Mononuclear cell (primary cell): ENCODE data around the gene NELFE. TPM values are rescaled to one million over a fixed set of nuclear protein-coding genes. Genes with fewer than 3 reads are reported as not detected.

ENCODE experiments used
- H3K27me3 ChIP-seq: 2 replicates; pipeline ENCODE4 v1.6.0; 2011; ENCODE audit warnings: low read length, control low read depth; ENCODE audit not compliant: insufficient read depth
- H3K4me1 ChIP-seq: 2 replicates; pipeline ENCODE4 v1.5.1; 2011; ENCODE audit warnings: mild to moderate bottlenecking, low read length, control low read depth; ENCODE audit not compliant: insufficient read depth
- H3K4me3 ChIP-seq: 2 replicates; pipeline ENCODE4 v1.5.1; 2011; ENCODE audit warnings: mild to moderate bottlenecking, low read length, moderate library complexity
- H3K9me3 ChIP-seq: 2 replicates; pipeline ENCODE4 v1.5.1; 2011; ENCODE audit warnings: low read depth, mild to moderate bottlenecking, control low read depth, low read length
- total RNA-seq: library from RNA; depleted of rRNA; stranded (reverse); fragments of >200 nt; gene quantifications from one replicate; pipeline ENCODE4 v1.2.3, GENCODE V29; 2012

Gene NELFE
- total RNA-seq, 1 donor: 47.8 TPM

DNA sequence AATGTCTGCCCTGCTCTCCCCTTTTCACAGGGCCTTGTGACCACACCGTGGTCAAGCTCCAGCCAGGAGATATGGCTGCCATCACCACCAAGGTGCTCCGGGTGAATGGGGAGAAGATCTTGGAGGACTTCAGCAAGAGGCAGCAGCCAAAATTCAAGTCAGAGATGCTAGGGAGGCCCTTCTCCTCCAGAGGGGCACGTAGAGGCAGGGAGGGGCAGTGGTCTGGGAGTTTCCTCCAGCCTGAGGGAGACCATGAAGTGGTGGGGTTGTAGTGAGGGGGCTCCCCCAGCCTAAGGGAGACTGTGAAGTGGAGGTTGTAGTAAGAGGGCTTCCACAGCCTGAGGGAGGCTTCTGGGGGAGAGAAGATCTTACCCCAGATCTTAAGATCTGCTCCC, 9.2 kb upstream of the NELFE start:
- H3K9me3 ChIP-seq: no peaks in the 10 kb centered on the region

DNA sequence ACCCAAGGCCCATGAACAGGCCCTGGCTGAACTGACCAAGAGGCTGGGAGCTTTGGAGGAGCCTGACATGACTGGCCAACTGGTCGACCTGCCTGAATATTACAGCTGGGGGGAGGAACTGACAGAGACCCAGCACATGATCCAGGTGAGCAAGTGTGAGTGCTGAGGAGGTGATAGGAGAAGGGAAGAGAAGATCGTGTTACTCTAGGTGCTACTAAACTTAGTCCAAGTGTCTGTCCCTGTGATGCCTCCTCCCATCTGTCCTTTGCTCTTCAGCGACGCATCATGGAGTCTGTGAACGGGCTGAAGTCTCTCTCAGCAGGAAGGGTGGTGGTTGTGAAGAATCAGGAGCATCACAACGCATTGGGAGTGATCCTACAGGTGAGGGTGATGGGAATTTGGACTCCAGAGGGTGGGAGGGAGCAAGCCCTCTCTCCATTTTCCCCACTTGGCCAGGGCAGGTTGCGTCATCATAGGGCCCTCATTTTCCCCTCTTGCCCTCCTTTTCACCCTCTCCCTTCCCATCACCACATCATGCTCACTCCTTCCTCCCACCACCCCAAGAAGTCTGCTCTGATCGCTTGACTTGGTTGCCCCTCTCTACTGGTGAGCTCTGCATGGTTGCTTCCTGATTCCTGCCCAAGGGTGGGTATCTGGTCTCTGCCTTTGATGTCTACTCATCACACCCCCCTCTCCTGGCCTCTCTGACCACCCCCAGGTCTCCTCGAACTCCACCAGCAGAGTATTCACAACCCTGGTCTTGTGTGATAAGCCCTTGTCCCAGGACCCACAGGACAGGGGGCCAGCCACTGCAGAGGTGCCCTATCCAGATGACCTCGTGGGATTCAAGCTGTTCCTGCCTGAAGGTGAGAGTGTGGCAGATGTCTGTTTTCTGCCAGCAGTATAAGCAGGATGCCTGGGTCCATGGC, 8.5 kb upstream of the NELFE start:
- no peaks in the 10 kb centered on the region for H3K27me3 ChIP-seq
- H3K9me3 ChIP-seq: no peaks in the 10 kb centered on the region
- no peak overlapping the region for H3K4me3 ChIP-seq
- H3K4me1 ChIP-seq: peaks cover 12% of the 10 kb centered on the region

More for the DNA sequence above, 9.2 kb upstream of the NELFE start:
- H3K4me3 ChIP-seq: no peak overlapping the region
- H3K27me3 ChIP-seq: no peaks in the 10 kb centered on the region
- H3K4me1 ChIP-seq: peaks cover 17% of the 10 kb centered on the region

DNA sequence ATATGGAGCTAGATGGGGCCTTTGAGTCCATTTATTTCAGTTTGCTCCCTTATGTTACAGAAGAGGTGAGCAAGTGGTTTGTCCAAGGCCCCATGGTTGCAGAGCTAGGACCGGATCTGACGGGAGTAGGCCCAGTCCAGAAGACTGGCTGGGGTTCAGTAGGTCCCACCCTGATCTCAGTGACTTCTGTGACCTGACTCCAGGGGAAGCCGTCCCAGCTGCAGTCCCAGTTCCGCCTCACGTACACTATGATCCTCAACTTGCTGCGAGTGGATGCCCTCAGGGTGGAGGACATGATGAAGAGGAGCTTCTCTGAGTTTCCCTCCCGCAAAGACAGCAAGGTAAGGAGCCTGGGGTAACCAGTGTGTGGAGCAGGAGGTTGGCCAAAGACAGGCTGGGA, 7.7 kb upstream of the NELFE start:
- H3K4me3 ChIP-seq: no peak overlapping the region
- H3K9me3 ChIP-seq: no peaks in the 10 kb centered on the region
- no peaks in the 10 kb centered on the region for H3K27me3 ChIP-seq
- peaks cover 10% of the 10 kb centered on the region for H3K4me1 ChIP-seq

DNA sequence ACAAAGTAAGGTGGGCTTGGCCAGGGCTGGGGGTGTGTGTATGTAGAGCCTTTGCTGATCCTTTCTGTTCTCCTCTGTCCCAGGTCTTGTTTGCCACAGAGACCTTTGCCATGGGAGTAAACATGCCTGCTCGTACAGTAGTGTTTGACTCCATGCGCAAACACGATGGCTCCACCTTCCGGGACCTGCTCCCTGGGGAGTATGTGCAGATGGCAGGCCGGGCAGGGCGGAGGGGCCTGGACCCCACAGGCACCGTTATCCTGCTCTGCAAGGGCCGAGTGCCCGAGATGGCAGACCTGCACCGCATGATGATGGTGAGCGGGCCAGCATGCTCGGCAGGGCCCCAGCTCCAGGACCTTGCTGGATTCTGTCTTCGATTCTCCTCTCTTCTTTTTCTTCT, 6.9 kb upstream of the NELFE start:
- no peaks in the 10 kb centered on the region for H3K9me3 ChIP-seq
- peaks cover 2% of the 10 kb centered on the region for H3K4me1 ChIP-seq
- H3K4me3 ChIP-seq: no peak overlapping the region
- no peaks in the 10 kb centered on the region for H3K27me3 ChIP-seq

DNA sequence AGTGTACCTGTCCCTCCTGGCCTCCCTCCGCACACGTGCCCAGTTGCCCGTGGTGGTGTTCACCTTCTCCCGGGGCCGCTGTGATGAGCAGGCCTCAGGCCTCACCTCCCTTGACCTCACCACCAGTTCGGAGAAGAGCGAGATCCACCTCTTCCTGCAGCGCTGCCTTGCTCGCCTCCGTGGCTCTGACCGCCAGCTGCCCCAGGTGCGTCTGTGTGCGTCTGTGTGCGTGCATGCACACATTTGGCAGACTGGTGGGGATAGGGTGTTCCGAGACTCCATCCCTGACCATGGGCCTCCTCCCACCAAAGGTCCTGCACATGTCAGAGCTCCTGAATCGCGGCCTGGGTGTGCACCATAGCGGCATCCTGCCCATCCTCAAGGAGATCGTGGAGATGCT, 5.2 kb upstream of the NELFE start:
- Histone ChIP-seq H3K4me1 (peaks cover 12% of the 10 kb centered on the region), H3K9me3 (no peaks in the 10 kb centered on the region), H3K4me3 (no peak overlapping the region), H3K27me3 (no peaks in the 10 kb centered on the region)

DNA sequence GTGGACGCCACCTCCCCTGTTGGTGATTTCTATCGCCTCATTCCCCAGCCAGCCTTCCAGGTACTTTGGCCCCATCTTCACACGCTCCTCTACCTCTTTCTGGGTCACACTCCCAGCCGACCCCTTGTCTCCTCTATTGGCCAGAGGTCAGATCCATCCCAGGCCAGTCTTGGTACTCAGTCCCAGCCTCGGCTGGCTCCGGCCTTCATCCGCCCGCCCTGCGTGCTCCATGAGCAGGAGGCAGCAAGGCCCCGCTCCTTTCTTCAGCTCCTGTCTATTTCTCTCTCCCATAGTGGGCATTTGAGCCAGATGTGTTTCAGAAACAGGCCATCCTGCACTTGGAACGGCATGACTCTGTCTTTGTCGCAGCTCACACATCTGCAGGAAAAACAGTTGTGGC, 2.8 kb upstream of the NELFE start:
- Histone ChIP-seq H3K4me1 (peaks cover 21% of the 10 kb centered on the region), H3K4me3 (no peak overlapping the region), H3K27me3 (no peaks in the 10 kb centered on the region), H3K9me3 (no peaks in the 10 kb centered on the region)

DNA sequence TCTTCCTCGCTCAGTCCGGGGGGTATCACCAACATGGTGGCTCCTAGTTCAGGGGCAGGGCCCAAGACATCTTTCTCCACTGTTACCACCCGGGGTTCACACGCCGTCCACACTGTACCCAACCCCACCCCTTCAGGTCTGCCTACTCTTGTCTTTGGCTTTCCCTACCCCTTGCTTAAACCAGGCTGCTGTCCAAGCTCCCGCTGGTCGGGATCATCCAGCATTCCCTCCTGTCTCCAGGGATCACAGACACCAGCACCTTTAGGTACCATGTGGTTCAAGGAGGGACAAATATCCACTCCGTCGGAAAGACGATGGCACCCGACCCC, 395 bp downstream of the NELFE start:
- H3K27me3 ChIP-seq: no peaks in the 10 kb centered on the region
- peaks cover 21% of the 10 kb centered on the region for H3K4me1 ChIP-seq
- H3K9me3 ChIP-seq: no peaks in the 10 kb centered on the region
- peak overlapping the region; percentile 90 for H3K4me3 ChIP-seq

DNA sequence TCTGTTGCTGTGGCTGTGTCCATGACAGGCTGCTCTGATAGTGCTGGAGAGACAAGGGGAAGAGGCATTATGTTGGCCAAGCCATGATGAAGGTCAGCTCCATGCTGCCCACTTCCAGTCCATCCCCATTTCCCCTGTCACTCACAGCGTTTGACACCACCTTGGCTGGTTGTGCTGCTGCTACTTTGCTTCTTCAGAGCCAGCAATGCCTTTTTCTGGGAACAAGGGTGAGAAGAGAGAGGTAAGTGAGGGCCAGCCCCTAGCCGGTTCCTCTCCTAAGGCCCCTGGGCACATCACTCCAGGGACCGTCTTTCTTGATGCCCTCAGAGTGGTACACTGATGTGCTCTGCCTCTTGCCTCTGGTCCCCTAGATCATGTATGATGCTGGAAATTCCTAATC, 2.0 kb downstream of the NELFE start:
- Histone ChIP-seq H3K27me3 (no peaks in the 10 kb centered on the region), H3K4me3 (no peak overlapping the region), H3K4me1 (peaks cover 21% of the 10 kb centered on the region), H3K9me3 (no peaks in the 10 kb centered on the region)

DNA sequence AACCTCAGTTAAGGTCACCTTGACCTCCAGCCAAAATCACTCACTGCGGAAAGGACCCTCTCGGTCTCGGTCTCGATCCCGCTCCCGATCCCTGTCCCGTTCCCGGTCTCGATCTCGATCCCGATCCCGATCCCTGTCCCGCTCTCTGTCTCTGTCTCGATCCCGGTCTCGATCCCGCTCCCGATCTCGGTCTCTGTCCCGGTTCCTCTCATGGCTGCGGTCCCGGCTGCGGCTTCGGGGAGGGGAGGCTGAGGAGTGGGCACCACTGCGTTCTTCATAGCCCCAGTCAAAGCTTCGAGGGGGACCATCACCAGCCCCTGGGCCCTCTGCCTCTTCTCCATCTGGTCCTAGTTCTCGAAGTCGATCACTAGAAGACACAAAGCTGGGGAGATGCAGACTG, 4.3 kb downstream of the NELFE start:
- Histone ChIP-seq H3K9me3 (no peaks in the 10 kb centered on the region), H3K4me1 (peaks cover 13% of the 10 kb centered on the region), H3K27me3 (no peaks in the 10 kb centered on the region), H3K4me3 (no peak overlapping the region)

DNA sequence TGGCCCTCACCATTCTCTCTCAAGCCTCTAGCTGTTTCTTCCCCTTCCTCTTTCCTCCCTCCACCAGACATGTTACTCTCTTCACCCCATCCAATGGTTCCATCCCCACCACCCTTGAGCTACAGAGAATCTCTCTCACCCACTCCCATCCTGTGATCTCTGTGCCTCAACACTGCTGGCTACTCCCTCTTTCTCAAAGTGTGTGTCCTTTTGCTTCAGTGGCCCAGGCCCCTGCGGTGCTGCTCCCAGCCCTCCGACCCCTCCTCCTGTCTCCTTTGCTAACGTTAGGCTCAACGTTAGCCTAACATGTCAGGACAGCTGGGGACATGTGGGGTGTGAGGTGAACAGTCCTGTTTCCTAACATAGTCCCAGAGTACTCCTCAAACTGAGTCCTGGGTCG, 5.9 kb downstream of the NELFE start:
- Histone ChIP-seq H3K9me3 (no peaks in the 10 kb centered on the region), H3K4me3 (no peak overlapping the region), H3K27me3 (no peaks in the 10 kb centered on the region)

DNA sequence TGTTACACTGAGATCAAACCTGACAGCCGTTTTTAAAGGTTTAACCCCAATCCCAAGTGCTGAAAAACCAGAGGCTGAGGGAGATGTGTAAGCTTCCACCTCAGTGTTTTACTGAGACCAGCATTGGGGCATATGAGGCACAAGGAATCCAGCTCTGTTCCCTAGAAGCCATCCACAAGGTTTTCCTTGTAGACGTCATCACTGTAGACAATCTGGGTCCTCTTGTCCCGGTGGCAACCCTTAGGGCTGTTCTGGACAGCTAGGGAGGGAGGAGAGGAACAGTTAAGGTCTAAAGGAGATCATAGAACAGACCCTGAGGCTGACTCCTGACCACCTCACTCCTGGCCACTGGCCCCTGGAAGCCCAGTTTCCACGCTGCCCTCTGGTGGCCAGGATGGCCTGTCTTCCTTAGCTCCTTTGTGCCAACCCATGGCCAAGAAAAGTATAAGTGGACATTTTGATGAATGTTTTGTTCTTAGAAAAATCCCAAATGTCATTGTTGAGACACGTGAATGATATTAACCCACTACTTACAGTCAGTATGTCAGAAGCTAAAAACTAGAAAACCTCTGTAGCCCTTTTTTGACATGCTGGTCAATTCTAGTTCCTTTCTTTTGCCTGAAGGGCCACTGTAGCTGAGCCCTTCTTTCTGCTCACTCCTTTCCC, 6.5 kb downstream of the NELFE start:
- Histone ChIP-seq H3K27me3 (no peaks in the 10 kb centered on the region), H3K9me3 (no peaks in the 10 kb centered on the region), H3K4me1 (no peaks in the 10 kb centered on the region), H3K4me3 (no peak overlapping the region)

More for the DNA sequence above, 5.9 kb downstream of the NELFE start:
- peaks cover 2% of the 10 kb centered on the region for H3K4me1 ChIP-seq

DNA sequence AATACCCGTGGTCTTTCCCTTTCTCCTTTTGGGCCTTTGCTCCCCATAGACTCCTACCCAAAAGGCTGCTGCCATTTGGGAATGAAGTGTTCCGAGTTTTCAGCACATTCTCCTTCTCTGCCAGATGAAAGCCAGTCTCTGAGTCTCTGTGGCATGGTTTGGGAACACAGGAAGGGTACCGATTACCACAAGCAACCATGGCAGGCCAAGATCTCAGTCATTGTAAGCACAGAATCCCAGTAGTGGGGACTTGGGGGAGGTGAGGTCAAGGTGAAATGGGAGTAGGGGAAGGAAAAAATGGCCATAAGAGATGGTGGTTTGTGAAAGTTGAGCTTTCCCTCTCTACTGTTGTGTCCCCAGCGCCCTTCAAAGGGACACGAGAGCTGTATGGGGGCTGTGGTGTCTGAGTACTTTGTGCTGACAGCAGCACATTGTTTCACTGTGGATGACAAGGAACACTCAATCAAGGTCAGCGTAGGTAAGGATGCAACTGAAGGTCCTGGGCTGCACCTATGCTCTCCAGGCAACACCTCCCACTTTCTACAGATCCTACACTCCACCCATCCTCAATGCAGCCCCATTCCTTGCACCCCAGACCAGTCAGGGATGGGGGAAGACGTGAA, 8.7 kb downstream of the NELFE start:
- H3K27me3 ChIP-seq: no peaks in the 10 kb centered on the region
- no peaks in the 10 kb centered on the region for H3K9me3 ChIP-seq
- no peaks in the 10 kb centered on the region for H3K4me1 ChIP-seq
- H3K4me3 ChIP-seq: no peak overlapping the region

DNA sequence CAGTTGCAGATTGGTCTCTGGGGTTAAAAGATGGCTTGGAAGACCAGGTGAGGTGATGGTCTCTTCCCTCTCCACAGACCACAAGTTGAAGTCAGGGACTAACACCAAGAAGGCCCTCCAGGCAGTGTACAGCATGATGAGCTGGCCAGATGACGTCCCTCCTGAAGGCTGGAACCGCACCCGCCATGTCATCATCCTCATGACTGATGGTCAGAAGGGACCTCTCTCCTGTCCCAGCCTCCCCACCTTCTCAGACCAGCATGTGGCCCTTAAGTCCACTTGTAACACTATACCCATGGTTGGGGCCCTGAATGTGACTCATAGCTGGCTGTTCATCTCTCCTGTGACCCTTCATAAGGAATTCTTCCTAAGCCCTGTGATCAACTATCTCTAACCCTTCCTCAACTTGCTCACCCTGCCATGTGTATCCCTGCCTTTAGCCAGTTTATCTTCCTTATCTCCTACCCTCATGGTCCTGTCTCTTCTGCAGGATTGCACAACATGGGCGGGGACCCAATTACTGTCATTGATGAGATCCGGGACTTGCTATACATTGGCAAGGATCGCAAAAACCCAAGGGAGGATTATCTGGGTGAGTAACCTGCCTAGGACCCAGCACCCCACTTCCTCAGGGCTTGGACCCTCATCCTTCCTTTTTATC, 9.9 kb downstream of the NELFE start:
- Histone ChIP-seq H3K9me3 (no peaks in the 10 kb centered on the region), H3K27me3 (no peaks in the 10 kb centered on the region)

DNA sequence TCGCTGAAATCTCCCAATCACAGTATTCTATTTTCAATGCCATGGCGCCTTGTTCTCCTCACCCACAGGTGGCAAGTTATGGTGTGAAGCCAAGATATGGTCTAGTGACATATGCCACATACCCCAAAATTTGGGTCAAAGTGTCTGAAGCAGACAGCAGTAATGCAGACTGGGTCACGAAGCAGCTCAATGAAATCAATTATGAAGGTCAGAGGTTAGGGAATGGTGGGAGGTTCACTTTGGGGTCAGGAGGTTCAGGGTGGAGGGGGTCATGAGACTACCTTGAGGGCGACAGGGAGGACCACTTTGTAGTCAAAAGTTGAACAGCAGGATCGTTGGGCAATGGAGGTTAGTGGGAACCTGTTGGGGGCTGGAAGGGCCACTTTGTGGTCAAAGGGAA, 10.5 kb downstream of the NELFE start:
- Histone ChIP-seq H3K27me3 (no peaks in the 10 kb centered on the region), H3K9me3 (no peaks in the 10 kb centered on the region), H3K4me1 (no peaks in the 10 kb centered on the region), H3K4me3 (no peak overlapping the region)

More for the DNA sequence above, 9.9 kb downstream of the NELFE start:
- Histone ChIP-seq H3K4me1 (no peaks in the 10 kb centered on the region), H3K4me3 (no peak overlapping the region)

DNA sequence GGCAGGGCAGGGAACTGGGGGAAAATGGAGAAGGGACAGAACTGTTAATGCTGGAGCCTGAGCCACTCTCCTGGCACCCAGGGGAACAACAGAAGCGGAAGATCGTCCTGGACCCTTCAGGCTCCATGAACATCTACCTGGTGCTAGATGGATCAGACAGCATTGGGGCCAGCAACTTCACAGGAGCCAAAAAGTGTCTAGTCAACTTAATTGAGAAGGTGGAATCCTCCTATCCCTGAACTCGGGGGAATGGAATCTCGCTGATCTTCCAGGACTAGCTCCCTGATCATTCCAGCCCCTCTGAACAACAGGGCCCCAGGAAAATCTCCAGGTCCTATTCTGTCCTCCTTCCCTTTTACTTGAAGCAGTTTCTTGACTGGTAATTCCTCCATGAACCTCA, 10.9 kb downstream of the NELFE start:
- Histone ChIP-seq H3K4me3 (no peak overlapping the region), H3K27me3 (no peaks in the 10 kb centered on the region), H3K4me1 (no peaks in the 10 kb centered on the region), H3K9me3 (no peaks in the 10 kb centered on the region)
